Panc1 (cell line): ENCODE measurements around the gene TRIM36.

Source experiments
- POLR2AphosphoS5 ChIP-seq: IDR thresholded peaks from 2 replicates; pipeline ENCODE4 v1.6.1; 2012; ENCODE audit warnings: mild to moderate bottlenecking, low read depth, low read length, moderate library complexity
- SIN3A ChIP-seq: IDR thresholded peaks from 2 replicates; pipeline ENCODE4 v1.6.1; 2012; ENCODE audit warnings: low read depth, mild to moderate bottlenecking, low read length, moderate library complexity, borderline replicate concordance; ENCODE audit not compliant: insufficient read depth
- TCF7L2 ChIP-seq: IDR thresholded peaks from 2 replicates; pipeline ENCODE4 v1.6.1; 2011; ENCODE audit warnings: mild to moderate bottlenecking, low read depth, low read length, inconsistent platforms
- TF ChIP-seq, protein P1 (sequence below): fragments of 450-650 bp; IDR thresholded peaks from 2 replicates; pipeline ENCODE4 v1.5.1; 2017; ENCODE audit warnings: mild to moderate bottlenecking
- TF ChIP-seq, protein P2 (sequence below), 2 experiments: IDR thresholded peaks; 2 replicates each; pipeline ENCODE4 v1.6.1; 2011 to 2012; ENCODE audit warnings: low read depth in 2 of 2, control low read depth in 1 of 2, low read length in 1 of 2, mild to moderate bottlenecking in 1 of 2, moderate library complexity in 1 of 2; ENCODE audit not compliant: insufficient read depth in 1 of 2

DNA sequence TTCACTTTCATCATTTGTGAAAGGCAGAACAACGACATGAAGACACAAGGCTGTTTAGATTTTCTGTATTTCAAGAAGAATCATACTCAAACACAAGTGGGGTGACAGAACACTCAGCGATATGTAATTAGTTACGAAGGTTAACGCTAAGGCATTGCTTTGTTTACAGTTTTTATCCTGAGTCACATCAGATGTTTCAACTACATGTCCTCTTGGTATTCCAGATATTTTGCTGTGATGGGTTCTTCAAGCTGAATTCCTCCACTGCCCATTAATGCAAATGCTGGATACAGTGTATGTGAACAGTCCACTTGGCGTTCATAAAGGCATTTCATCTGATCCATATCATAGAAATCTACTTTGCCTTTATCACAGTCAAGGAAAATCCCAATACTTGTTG lies 43.4 kb downstream of the TRIM36 start:
- no peak for TF ChIP-seq TCF7L2
- no peak for TF ChIP-seq POLR2AphosphoS5
- TF ChIP-seq, protein P1, sequence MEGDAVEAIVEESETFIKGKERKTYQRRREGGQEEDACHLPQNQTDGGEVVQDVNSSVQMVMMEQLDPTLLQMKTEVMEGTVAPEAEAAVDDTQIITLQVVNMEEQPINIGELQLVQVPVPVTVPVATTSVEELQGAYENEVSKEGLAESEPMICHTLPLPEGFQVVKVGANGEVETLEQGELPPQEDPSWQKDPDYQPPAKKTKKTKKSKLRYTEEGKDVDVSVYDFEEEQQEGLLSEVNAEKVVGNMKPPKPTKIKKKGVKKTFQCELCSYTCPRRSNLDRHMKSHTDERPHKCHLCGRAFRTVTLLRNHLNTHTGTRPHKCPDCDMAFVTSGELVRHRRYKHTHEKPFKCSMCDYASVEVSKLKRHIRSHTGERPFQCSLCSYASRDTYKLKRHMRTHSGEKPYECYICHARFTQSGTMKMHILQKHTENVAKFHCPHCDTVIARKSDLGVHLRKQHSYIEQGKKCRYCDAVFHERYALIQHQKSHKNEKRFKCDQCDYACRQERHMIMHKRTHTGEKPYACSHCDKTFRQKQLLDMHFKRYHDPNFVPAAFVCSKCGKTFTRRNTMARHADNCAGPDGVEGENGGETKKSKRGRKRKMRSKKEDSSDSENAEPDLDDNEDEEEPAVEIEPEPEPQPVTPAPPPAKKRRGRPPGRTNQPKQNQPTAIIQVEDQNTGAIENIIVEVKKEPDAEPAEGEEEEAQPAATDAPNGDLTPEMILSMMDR: no peak
- TF ChIP-seq, protein P2, sequence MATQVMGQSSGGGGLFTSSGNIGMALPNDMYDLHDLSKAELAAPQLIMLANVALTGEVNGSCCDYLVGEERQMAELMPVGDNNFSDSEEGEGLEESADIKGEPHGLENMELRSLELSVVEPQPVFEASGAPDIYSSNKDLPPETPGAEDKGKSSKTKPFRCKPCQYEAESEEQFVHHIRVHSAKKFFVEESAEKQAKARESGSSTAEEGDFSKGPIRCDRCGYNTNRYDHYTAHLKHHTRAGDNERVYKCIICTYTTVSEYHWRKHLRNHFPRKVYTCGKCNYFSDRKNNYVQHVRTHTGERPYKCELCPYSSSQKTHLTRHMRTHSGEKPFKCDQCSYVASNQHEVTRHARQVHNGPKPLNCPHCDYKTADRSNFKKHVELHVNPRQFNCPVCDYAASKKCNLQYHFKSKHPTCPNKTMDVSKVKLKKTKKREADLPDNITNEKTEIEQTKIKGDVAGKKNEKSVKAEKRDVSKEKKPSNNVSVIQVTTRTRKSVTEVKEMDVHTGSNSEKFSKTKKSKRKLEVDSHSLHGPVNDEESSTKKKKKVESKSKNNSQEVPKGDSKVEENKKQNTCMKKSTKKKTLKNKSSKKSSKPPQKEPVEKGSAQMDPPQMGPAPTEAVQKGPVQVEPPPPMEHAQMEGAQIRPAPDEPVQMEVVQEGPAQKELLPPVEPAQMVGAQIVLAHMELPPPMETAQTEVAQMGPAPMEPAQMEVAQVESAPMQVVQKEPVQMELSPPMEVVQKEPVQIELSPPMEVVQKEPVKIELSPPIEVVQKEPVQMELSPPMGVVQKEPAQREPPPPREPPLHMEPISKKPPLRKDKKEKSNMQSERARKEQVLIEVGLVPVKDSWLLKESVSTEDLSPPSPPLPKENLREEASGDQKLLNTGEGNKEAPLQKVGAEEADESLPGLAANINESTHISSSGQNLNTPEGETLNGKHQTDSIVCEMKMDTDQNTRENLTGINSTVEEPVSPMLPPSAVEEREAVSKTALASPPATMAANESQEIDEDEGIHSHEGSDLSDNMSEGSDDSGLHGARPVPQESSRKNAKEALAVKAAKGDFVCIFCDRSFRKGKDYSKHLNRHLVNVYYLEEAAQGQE (IDR thresholded peaks at IDR 0.05; ENCODE audit: insufficient read depth in 1 of 2, low read depth in 2 of 2, low read length in 1 of 2): no peak
- TF ChIP-seq SIN3A: no peak
